ENCODE measurements around the gene IPO5.

The IPO5 gene

DNA sequence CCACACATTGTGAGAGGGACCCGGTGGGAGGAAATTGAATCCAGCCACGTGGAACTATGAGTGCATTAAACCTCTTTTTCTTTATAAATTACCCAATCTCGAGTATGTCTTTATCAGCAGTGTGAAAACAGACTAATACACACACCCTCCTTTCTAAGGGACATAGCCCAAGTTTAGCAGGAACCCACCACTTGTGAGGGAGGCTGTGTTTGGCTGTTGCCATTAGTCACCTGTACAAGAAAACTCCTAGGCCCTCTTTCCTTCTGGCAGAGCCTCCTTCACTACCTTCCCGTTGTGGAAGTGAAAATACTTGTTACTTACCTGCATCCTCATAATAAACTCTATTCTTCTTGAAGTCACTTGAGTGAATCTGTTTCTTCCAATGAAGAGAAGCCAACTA is 113.2 kb downstream of the IPO5 start:
- no peak for DNase-seq

GRCh38 chr13:98068521-98068920 is 115.0 kb downstream of the IPO5 start:
- no peak for DNase-seq

DNA sequence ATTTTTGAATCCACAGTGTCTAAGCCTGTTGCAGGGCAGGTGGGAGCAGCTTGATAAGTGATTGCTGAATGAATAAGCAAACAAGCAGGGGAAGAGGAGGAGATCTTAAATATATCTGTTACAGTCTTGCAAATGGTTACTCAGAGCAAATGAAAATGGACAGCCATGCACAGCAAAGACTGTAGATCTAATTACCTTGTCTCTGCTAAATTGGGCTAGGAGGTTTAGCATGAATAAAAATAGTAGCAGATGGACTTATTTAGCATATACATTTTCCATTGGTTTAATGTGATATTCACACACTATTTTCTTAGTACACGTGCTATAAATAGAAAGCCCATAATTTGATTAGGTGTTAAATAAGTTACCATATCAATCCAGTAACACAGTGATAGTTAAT is 116.5 kb downstream of the IPO5 start:
- DNase-seq = no peak

DNA sequence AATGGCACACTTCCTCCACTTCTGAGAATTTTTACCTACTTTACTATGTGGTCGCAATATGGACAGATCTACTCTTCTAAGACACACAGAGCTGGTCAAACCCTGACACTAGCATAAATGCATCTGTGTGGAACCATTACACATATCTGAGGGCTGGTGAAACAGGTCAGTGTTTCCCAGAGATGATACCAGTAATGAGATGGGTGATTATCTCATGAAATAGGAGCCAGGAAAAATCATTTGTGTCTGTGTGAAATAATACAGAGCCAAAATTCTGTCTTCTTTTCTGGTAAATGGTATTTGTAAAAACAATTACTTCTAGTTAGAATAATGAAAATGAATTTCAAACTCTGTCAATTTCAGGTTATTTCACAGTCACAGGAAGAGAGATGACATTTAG is 117.8 kb downstream of the IPO5 start:
- no peak for DNase-seq

DNA sequence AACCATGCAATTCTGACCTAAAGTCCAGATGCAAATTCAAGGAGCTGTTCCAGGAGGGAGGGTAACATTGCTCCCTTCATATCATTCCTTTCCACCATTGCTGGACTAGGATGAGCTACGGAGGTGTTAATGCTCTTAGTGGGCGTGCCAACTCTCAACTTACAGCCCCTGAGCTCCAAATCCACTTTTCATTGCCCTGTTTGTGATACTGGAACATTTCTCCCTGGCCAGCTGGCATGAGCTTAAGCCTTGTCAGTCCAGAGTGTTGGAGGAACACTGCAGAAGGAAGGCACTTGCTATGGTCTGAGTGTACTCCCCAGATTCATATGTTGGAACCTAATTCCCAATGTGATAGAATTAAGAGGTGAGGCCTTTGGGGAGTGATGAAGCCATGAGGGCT is 119.0 kb downstream of the IPO5 start:
- DNase-seq = no peak
